ENCODE measurements around the gene SALL1. TPM values are rescaled to one million over a fixed set of nuclear protein-coding genes. Genes with fewer than 3 reads are reported as not detected.

SALL1 gene
- total and polyA plus RNA-seq, 5 experiments from 2014 or later, result not detected

GRCh38 chr16:51166091-51166490 is 15.0 kb upstream of the SALL1 start:
- peaks cover 0 to 7% (median 2%) of the 10 kb centered on the region in 9 donors for H3K9me3 Mint-ChIP-seq
- H3K4me3 Mint-ChIP-seq, result no peak overlapping the region
- DNase-seq (no peak), ATAC-seq (no peak)
- no peaks in the 10 kb centered on the region for H3K36me3 Mint-ChIP-seq
- POLR2A ChIA-PET, result no interaction called here
- no peaks in the 10 kb centered on the region for H3K4me1 Mint-ChIP-seq
- no peak overlapping the region for H3K27ac Mint-ChIP-seq
- H3K27me3 Mint-ChIP-seq, result peaks cover 0 to 16% (median 7%) of the 10 kb centered on the region in 5 donors

- peaks cover 0 to 10% (median 0%) of the 10 kb centered on the region in 9 donors for H3K9me3 Mint-ChIP-seq
- no peak overlapping the region for H3K27ac Mint-ChIP-seq
- no peaks in the 10 kb centered on the region for H3K4me1 Mint-ChIP-seq
Measured at GRCh38 chr16:51165043-51165442, 14.0 kb upstream of the SALL1 start.

GRCh38 chr16:51164574-51164973 is 13.5 kb upstream of the SALL1 start:
- Mint-ChIP-seq H3K36me3 (no peaks in the 10 kb centered on the region), H3K27ac (no peak overlapping the region), H3K9me3 (peaks cover 0 to 10% (median 0%) of the 10 kb centered on the region in 9 donors), H3K4me1 (no peaks in the 10 kb centered on the region), H3K27me3 (peaks cover 2 to 20% (median 12%) of the 10 kb centered on the region in 5 donors), H3K4me3 (no peak overlapping the region)
- POLR2A ChIA-PET, result no interaction called here
- ATAC-seq, result no peak
- no peak for DNase-seq

More at GRCh38 chr16:51165043-51165442, 14.0 kb upstream of the SALL1 start:
- no peak for DNase-seq
- peaks cover 2 to 15% (median 10%) of the 10 kb centered on the region in 5 donors for H3K27me3 Mint-ChIP-seq
- no peak overlapping the region for H3K4me3 Mint-ChIP-seq
- POLR2A ChIA-PET, result no interaction called here
- no peaks in the 10 kb centered on the region for H3K36me3 Mint-ChIP-seq
- ATAC-seq, result no peak

- DNase-seq (no peak), ATAC-seq (no peak)
- Mint-ChIP-seq H3K4me1 (no peaks in the 10 kb centered on the region), H3K27ac (no peak overlapping the region), H3K4me3 (no peak overlapping the region), H3K9me3 (peaks cover 0 to 10% (median 0%) of the 10 kb centered on the region in 9 donors), H3K27me3 (peaks cover 2 to 26% (median 13%) of the 10 kb centered on the region in 5 donors), H3K36me3 (no peaks in the 10 kb centered on the region)
- POLR2A ChIA-PET, result no interaction called here
Measured at GRCh38 chr16:51163894-51164566, 13.0 kb upstream of the SALL1 start.

DNA sequence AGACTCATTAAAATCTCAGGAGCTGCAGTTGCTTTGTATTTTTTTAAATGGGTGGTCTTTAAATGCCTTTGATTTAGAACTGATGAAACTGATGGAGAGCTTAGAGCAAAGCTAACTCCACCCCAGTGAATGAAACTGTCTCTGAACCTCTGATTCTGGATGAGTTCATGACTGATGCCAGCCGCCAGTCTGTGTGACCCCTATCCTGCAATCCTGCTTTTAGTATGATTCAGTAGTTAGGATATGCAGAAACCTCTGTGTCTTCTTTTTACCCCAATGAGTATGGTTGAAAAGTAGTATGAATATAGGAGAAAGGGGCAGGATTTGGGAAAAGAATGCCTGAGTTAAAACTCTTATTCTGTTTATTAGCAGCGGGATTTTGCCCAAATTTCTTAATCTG is 12.3 kb upstream of the SALL1 start:
- no peak overlapping the region for H3K4me3 Mint-ChIP-seq
- H3K27ac Mint-ChIP-seq, result no peak overlapping the region
- no peak for DNase-seq
- POLR2A ChIA-PET, result no interaction called here
- no peaks in the 10 kb centered on the region for H3K36me3 Mint-ChIP-seq
- no peaks in the 10 kb centered on the region for H3K4me1 Mint-ChIP-seq
- ATAC-seq, result no peak
- peaks cover 0 to 7% (median 0%) of the 10 kb centered on the region in 9 donors for H3K9me3 Mint-ChIP-seq
- peaks cover 2 to 32% (median 14%) of the 10 kb centered on the region in 5 donors for H3K27me3 Mint-ChIP-seq

DNA sequence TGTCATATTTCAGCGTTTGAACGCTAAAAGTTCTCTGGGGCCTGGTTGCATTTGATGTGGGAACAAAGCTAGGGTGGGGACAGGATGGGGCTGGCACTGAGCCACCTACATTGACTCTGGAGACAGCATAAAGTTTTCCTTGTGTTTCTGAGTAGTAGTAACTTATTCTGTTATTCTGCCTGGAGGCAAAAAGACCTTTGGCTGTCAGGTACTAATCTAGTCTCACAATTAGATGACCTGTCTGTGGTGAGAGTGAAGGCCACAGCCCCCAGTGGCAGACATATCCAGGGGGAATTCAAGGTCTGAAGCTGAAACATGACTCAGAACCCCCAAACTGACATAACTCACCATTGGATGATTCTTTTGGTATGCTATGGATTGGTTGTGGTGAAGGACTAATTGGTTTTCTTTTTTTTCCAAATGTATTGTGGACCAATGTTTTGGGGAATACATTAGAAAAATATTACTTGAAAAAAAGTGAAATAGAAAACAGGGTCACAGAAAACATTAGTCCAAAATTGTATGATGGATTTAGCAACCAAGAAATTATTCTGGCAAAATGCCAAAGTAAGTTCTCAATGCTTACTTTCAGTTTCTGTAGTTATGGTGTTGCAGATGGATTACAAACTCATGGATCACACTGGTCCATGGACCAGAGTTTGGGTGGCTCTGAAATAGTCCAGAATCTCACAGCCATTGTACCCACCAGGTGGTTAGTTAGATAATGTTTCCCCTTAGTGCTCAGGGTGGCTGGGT is 10.5 kb upstream of the SALL1 start:
- Mint-ChIP-seq H3K9me3 (peaks cover 0 to 7% (median 0%) of the 10 kb centered on the region in 9 donors), H3K4me3 (no peak overlapping the region), H3K27me3 (peaks cover 11 to 50% (median 29%) of the 10 kb centered on the region in 5 donors), H3K36me3 (peaks cover 0 to 8% (median 0%) of the 10 kb centered on the region in 3 donors), H3K4me1 (no peaks in the 10 kb centered on the region), H3K27ac (no peak overlapping the region)
- POLR2A ChIA-PET, result no interaction called here
- DNase-seq, result no peak
- no peak for ATAC-seq

- no peak overlapping the region for H3K4me3 Mint-ChIP-seq
- peaks cover 18 to 62% (median 39%) of the 10 kb centered on the region in 5 donors for H3K27me3 Mint-ChIP-seq
- DNase-seq, result no peak
- no peak for ATAC-seq
- peaks cover 0 to 7% (median 0%) of the 10 kb centered on the region in 9 donors for H3K9me3 Mint-ChIP-seq
- POLR2A ChIA-PET, result no interaction called here
- H3K36me3 Mint-ChIP-seq, result peaks cover 0 to 8% (median 0%) of the 10 kb centered on the region in 3 donors
- no peak overlapping the region for H3K27ac Mint-ChIP-seq
- peaks cover 0 to 6% (median 2%) of the 10 kb centered on the region in 4 donors for H3K4me1 Mint-ChIP-seq
Measured at GRCh38 chr16:51159865-51160264, 8.8 kb upstream of the SALL1 start.

DNA sequence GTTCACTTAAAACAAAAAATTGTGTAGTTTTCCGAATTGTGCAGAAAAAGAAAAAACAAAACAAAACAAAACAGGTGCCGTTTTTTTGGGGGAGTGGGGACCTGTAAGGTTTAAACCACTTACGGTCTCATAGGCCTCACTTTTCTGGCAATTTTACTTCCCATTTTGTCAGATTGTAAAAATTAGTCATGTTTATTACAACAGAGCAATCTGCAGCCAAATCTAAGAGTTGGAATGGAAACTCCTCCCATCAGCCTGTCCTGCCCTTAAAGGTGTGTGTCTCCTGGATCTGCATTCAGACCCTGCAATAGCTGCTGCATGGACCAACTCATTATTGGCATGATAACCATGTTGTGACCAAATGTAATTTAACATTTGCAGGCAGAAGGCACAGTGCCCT is 8.2 kb upstream of the SALL1 start:
- Mint-ChIP-seq H3K4me3 (no peak overlapping the region), H3K4me1 (peaks cover 0 to 6% (median 2%) of the 10 kb centered on the region in 4 donors), H3K36me3 (peaks cover 0 to 8% (median under 1%) of the 10 kb centered on the region in 3 donors), H3K9me3 (peaks cover 0 to 7% (median 0%) of the 10 kb centered on the region in 9 donors), H3K27ac (no peak overlapping the region), H3K27me3 (peaks cover 18 to 67% (median 41%) of the 10 kb centered on the region in 5 donors)
- POLR2A ChIA-PET, result no interaction called here
- DNase-seq (no peak), ATAC-seq (no peak)

GRCh38 chr16:51157698-51158097 is 6.6 kb upstream of the SALL1 start:
- Mint-ChIP-seq H3K27ac (no peak overlapping the region), H3K9me3 (peaks cover 0 to 15% (median 1%) of the 10 kb centered on the region in 9 donors)
- no peak for DNase-seq

DNA sequence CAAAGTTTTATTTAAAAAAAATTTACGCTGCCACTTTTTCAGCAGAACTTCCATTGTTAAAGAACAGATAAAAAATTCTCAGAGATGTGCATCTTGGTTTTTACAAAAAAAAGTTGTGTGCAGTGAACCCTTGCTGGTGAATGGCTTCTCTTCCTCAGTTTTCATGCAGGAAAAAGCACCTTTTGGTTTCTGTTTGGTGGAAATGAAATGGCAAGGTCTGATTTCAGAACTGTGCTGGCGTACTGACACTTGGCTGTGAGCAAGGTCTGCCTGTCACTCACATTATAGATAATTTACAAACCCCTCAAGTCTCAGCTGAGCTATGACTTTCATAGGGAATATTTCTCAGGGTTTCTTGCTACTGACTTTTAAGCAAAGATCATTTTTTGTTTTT is 5.7 kb upstream of the SALL1 start:
- ATAC-seq (no peak), DNase-seq (no peak)
- Mint-ChIP-seq H3K4me1 (peaks cover 6 to 19% (median 8%) of the 10 kb centered on the region in 4 donors), H3K4me3 (no peak overlapping the region), H3K27me3 (peaks cover 26 to 78% (median 54%) of the 10 kb centered on the region in 5 donors), H3K9me3 (peaks cover 0 to 18% (median 1%) of the 10 kb centered on the region in 9 donors), H3K27ac (no peak overlapping the region), H3K36me3 (peaks cover 0 to 15% (median 9%) of the 10 kb centered on the region in 3 donors)
- POLR2A ChIA-PET, result no interaction called here

More at GRCh38 chr16:51157698-51158097, 6.6 kb upstream of the SALL1 start:
- peaks cover 26 to 79% (median 54%) of the 10 kb centered on the region in 5 donors for H3K27me3 Mint-ChIP-seq
- POLR2A ChIA-PET, result no interaction called here
- no peak for ATAC-seq
- H3K4me3 Mint-ChIP-seq, result no peak overlapping the region
- peaks cover 6 to 17% (median 8%) of the 10 kb centered on the region in 4 donors for H3K4me1 Mint-ChIP-seq
- peaks cover 0 to 15% (median 9%) of the 10 kb centered on the region in 3 donors for H3K36me3 Mint-ChIP-seq

DNA sequence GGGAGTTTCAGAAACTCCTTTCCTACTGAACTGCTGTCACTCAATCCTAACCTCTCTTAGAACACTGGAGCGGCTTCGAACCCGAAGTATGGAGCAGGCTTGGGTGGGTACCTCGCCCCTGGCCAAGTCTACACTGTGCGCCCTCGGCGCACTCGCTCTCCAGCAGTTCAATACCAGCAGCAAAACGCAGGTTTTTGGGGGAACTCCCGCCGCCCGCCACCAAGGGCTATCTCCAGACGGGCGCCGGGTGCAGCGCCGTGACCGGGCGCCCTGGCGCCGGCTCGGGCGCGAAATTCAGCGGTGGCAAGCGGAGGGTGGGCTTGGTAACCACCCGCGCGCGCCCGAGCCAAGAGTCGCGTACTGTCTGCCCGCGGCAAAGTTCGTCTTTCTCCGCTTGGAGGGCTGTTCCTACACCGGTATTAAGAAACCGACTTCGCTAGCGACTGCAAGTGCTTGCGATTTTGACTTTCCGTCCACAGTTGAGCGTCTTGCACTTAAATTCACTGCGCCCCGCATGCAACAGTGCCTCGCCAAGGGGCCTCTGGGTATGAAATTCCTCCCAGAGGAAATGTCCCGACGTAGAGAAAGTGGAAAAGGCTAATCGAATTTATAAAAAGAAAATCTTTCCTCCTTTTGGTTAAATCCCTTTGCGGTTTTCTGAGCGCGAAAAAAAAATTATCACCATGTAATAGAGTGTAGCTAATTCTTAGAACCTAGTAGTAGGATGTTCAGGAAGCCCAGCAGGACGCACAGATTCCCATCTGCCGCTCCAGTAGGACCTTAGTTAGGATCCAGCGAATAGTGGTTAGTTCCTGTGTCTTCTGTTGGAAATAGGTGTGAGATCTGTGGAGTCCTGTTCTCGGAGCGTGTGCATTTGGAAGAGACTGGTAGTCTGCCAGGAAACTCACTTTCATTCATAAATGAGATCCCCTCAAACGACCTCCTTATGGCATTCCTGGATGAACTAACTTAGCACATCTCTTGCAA is 5.0 kb upstream of the SALL1 start:
- Mint-ChIP-seq H3K9me3 (peaks cover 0 to 18% (median 1%) of the 10 kb centered on the region in 9 donors), H3K27me3 (peaks cover 26 to 78% (median 53%) of the 10 kb centered on the region in 5 donors), H3K36me3 (peaks cover 0 to 15% (median 9%) of the 10 kb centered on the region in 3 donors), H3K4me3 (no peak overlapping the region), H3K4me1 (peaks cover 6 to 19% (median 8%) of the 10 kb centered on the region in 4 donors), H3K27ac (no peak overlapping the region)
- POLR2A ChIA-PET, result no interaction called here
- DNase-seq (no peak), ATAC-seq (no peak)

GRCh38 chr16:51155199-51155607 is 4.1 kb upstream of the SALL1 start:
- Mint-ChIP-seq H3K36me3 (peaks cover 0 to 15% (median 9%) of the 10 kb centered on the region in 3 donors), H3K4me3 (peak overlapping the region in 1 of 10 donors; percentile 18), H3K4me1 (peaks cover 6 to 19% (median 10%) of the 10 kb centered on the region in 4 donors), H3K27me3 (peaks cover 25 to 73% (median 49%) of the 10 kb centered on the region in 5 donors), H3K9me3 (peaks cover 0 to 18% (median 0%) of the 10 kb centered on the region in 9 donors), H3K27ac (no peak overlapping the region)
- POLR2A ChIA-PET, result no interaction called here
- no peak for ATAC-seq
- no peak for DNase-seq

Measured in naive thymus-derived CD8-positive, alpha-beta T cell (primary cell).